ENCODE results near the gene AQR. TPM values are rescaled to one million over a fixed set of nuclear protein-coding genes. Genes with fewer than 3 reads are reported as not detected.
A peak's percentile ranks its signal among the peaks of the same experiment; 100 is the strongest.

Gene AQR
- total and polyA plus RNA-seq, 2 experiments from 2014 or later = 42.3 to 67.3 TPM

DNA sequence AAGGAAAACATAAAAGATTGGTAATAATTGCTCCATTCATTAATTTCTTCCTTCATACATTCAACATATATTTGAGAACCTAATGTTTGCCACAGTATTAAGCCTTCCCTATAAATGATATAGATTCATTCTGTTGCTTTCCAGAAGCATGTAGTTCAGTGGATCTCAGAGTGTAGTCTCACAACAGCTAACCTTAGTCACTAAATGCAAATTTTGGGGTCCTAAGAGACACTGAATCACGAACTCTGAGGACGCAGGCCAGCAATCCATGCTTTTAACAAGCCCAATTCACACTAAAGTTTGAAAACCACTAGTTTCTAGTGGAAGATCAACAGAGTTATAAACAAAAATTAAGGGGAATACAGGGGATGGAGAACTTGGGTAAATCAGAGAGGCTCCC lies 7.2 kb upstream of the AQR start (continued):
- TF ChIP-seq JUNB (IDR thresholded peaks at IDR 0.05; ENCODE audit: unreplicated experiment) (no peak), CREB1 (CRISPR knock-in tag; IDR thresholded peaks at IDR 0.05; ENCODE audit: low read depth) (no peak), NANOG (IDR thresholded peaks at IDR 0.05; ENCODE audit: borderline replicate concordance) (no peak), STAT1 (IDR thresholded peaks at IDR 0.05; ENCODE audit: unreplicated experiment) (no peak), EZH2phosphoT487 (IDR thresholded peaks at IDR 0.05; ENCODE audit: unreplicated experiment) (no peak)
- TF ChIP-seq, protein P1, sequence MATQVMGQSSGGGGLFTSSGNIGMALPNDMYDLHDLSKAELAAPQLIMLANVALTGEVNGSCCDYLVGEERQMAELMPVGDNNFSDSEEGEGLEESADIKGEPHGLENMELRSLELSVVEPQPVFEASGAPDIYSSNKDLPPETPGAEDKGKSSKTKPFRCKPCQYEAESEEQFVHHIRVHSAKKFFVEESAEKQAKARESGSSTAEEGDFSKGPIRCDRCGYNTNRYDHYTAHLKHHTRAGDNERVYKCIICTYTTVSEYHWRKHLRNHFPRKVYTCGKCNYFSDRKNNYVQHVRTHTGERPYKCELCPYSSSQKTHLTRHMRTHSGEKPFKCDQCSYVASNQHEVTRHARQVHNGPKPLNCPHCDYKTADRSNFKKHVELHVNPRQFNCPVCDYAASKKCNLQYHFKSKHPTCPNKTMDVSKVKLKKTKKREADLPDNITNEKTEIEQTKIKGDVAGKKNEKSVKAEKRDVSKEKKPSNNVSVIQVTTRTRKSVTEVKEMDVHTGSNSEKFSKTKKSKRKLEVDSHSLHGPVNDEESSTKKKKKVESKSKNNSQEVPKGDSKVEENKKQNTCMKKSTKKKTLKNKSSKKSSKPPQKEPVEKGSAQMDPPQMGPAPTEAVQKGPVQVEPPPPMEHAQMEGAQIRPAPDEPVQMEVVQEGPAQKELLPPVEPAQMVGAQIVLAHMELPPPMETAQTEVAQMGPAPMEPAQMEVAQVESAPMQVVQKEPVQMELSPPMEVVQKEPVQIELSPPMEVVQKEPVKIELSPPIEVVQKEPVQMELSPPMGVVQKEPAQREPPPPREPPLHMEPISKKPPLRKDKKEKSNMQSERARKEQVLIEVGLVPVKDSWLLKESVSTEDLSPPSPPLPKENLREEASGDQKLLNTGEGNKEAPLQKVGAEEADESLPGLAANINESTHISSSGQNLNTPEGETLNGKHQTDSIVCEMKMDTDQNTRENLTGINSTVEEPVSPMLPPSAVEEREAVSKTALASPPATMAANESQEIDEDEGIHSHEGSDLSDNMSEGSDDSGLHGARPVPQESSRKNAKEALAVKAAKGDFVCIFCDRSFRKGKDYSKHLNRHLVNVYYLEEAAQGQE (IDR thresholded peaks at IDR 0.05; ENCODE audit: unreplicated experiment) = no peak

DNA sequence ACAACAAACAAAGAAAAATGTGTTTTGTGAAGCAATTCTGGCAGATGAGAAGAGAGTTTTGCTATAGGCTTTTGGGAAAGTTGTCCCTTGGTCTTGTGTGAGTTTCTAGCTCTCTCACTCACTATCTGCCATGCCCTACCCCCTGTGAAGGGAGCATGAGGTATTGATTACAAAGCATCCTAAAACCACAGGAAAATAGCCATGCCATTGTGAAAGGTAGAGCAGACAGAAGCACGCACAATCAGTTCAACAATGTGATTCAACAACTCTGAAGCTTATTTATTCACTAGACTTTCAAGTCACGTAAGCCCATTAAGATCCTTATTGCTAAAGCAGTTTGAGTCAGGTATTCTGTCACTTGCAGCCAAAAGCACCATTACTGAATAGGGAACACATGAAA lies 6.5 kb upstream of the AQR start:
- no peaks in the 10 kb centered on the region for H3K27me3 ChIP-seq (ENCODE audit: insufficient read depth)
- no peak overlapping the region for H2AFZ ChIP-seq
- peaks cover 13% of the 10 kb centered on the region for H3K79me2 ChIP-seq (replicated peaks; ENCODE audit: insufficient read depth)
- H3K9me2 ChIP-seq (ENCODE audit: insufficient read depth) = no peaks in the 10 kb centered on the region
- H3K9me3 Mint-ChIP-seq = no peaks in the 10 kb centered on the region
- DNase-seq (ENCODE audit: low spot score) (no peak), ATAC-seq (peak; percentile 43; the same call in 1 of the 3 replicates)
- H3K4me1 Mint-ChIP-seq = peaks cover 16% of the 10 kb centered on the region; the same call in 2 of the 3 replicates
- H3K4me2 ChIP-seq = no peak overlapping the region
- H3K4me3 Mint-ChIP-seq = no peak overlapping the region
- no peak overlapping the region for H3K4me3 ChIP-seq
- H4K20me1 ChIP-seq (replicated peaks; ENCODE audit: insufficient read depth) = no peaks in the 10 kb centered on the region
- peaks cover 2% of the 10 kb centered on the region; the same call in 1 of the 2 replicates for H3K4me1 ChIP-seq (ENCODE audit: insufficient read depth)
- no peak overlapping the region for H3K27ac ChIP-seq (ENCODE audit: low read depth)
- no peaks in the 10 kb centered on the region for H3K36me3 ChIP-seq (ENCODE audit: insufficient read depth)
- H3F3A ChIP-seq (replicated peaks; ENCODE audit: low read depth) = peaks cover 2% of the 10 kb centered on the region; the same call in 1 of the 2 replicates
- peaks cover 2% of the 10 kb centered on the region for H3K27me3 Mint-ChIP-seq (ENCODE audit: insufficient read depth, low read depth, poor library complexity)
- peak overlapping the region; percentile 17; the same call in 1 of the 2 replicates for H3K27ac Mint-ChIP-seq
- H3K36me3 Mint-ChIP-seq (ENCODE audit: low read depth) = peaks cover 17% of the 10 kb centered on the region; the same call in 2 of the 3 replicates
- TF ChIP-seq, protein P2, sequence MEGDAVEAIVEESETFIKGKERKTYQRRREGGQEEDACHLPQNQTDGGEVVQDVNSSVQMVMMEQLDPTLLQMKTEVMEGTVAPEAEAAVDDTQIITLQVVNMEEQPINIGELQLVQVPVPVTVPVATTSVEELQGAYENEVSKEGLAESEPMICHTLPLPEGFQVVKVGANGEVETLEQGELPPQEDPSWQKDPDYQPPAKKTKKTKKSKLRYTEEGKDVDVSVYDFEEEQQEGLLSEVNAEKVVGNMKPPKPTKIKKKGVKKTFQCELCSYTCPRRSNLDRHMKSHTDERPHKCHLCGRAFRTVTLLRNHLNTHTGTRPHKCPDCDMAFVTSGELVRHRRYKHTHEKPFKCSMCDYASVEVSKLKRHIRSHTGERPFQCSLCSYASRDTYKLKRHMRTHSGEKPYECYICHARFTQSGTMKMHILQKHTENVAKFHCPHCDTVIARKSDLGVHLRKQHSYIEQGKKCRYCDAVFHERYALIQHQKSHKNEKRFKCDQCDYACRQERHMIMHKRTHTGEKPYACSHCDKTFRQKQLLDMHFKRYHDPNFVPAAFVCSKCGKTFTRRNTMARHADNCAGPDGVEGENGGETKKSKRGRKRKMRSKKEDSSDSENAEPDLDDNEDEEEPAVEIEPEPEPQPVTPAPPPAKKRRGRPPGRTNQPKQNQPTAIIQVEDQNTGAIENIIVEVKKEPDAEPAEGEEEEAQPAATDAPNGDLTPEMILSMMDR (conservative IDR thresholded peaks at IDR 0.05; ENCODE audit: low read depth in 2 of 2) = no peak
- TF ChIP-seq, protein P1 (IDR thresholded peaks at IDR 0.05; ENCODE audit: unreplicated experiment) = no peak
- TF ChIP-seq JUNB (IDR thresholded peaks at IDR 0.05; ENCODE audit: unreplicated experiment) (no peak), ZNF331 (CRISPR knock-in tag; IDR thresholded peaks at IDR 0.05; ENCODE audit: low read depth) (no peak), CREB1 (CRISPR knock-in tag; IDR thresholded peaks at IDR 0.05; ENCODE audit: low read depth) (no peak), EZH2phosphoT487 (IDR thresholded peaks at IDR 0.05; ENCODE audit: unreplicated experiment) (no peak), NANOG (IDR thresholded peaks at IDR 0.05; ENCODE audit: borderline replicate concordance) (no peak)
- TF ChIP-seq, protein P3, sequence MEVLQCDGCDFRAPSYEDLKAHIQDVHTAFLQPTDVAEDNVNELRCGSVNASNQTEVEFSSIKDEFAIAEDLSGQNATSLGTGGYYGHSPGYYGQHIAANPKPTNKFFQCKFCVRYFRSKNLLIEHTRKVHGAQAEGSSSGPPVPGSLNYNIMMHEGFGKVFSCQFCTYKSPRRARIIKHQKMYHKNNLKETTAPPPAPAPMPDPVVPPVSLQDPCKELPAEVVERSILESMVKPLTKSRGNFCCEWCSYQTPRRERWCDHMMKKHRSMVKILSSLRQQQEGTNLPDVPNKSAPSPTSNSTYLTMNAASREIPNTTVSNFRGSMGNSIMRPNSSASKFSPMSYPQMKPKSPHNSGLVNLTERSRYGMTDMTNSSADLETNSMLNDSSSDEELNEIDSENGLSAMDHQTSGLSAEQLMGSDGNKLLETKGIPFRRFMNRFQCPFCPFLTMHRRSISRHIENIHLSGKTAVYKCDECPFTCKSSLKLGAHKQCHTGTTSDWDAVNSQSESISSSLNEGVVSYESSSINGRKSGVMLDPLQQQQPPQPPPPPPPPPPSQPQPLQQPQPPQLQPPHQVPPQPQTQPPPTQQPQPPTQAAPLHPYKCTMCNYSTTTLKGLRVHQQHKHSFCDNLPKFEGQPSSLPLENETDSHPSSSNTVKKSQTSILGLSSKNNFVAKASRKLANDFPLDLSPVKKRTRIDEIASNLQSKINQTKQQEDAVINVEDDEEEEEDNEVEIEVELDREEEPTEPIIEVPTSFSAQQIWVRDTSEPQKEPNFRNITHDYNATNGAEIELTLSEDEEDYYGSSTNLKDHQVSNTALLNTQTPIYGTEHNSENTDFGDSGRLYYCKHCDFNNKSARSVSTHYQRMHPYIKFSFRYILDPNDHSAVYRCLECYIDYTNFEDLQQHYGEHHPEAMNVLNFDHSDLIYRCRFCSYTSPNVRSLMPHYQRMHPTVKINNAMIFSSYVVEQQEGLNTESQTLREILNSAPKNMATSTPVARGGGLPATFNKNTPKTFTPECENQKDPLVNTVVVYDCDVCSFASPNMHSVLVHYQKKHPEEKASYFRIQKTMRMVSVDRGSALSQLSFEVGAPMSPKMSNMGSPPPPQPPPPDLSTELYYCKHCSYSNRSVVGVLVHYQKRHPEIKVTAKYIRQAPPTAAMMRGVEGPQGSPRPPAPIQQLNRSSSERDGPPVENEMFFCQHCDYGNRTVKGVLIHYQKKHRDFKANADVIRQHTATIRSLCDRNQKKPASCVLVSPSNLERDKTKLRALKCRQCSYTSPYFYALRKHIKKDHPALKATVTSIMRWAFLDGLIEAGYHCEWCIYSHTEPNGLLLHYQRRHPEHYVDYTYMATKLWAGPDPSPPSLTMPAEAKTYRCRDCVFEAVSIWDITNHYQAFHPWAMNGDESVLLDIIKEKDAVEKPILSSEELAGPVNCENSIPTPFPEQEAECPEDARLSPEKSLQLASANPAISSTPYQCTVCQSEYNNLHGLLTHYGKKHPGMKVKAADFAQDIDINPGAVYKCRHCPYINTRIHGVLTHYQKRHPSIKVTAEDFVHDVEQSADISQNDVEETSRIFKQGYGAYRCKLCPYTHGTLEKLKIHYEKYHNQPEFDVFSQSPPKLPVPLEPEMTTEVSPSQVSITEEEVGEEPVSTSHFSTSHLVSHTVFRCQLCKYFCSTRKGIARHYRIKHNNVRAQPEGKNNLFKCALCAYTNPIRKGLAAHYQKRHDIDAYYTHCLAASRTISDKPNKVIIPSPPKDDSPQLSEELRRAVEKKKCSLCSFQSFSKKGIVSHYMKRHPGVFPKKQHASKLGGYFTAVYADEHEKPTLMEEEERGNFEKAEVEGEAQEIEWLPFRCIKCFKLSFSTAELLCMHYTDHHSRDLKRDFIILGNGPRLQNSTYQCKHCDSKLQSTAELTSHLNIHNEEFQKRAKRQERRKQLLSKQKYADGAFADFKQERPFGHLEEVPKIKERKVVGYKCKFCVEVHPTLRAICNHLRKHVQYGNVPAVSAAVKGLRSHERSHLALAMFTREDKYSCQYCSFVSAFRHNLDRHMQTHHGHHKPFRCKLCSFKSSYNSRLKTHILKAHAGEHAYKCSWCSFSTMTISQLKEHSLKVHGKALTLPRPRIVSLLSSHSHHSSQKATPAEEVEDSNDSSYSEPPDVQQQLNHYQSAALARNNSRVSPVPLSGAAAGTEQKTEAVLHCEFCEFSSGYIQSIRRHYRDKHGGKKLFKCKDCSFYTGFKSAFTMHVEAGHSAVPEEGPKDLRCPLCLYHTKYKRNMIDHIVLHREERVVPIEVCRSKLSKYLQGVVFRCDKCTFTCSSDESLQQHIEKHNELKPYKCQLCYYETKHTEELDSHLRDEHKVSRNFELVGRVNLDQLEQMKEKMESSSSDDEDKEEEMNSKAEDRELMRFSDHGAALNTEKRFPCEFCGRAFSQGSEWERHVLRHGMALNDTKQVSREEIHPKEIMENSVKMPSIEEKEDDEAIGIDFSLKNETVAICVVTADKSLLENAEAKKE (CRISPR knock-in tag; IDR thresholded peaks at IDR 0.05) = no peak

Measured in GM23338 (cell line).